HEK293 (cell line): ENCODE measurements around the gene FSIP1.

Experiments
- CTCF ChIA-PET: fragments of 350-600 bp; formaldehyde crosslinking; extraction: SDS; loops from one replicate; lab custom pipeline; 2021; ENCODE audit warnings: antibody characterized with exemption; lab: Yijun Ruan, JAX
- POLR2A ChIA-PET: fragments of 300-600 bp; formaldehyde crosslinking; extraction: SDS; loops from one replicate; lab custom pipeline; 2020; ENCODE audit warnings: antibody characterized with exemption, inconsistent platforms; lab: Yijun Ruan, JAX
- H3K27ac ChIP-seq: fragments of 200-500 bp; sonication (Bioruptor generic); 2 replicates; pipeline ENCODE4 v1.5.1; 2014; ENCODE audit warnings: low read depth, low read length, control low read depth, inconsistent platforms; ENCODE audit errors: extremely low read depth
- H3K36me3 ChIP-seq, 2 experiments: fragments of 200-500 bp in 1 of 2; sonication (Bioruptor generic) in 1 of 2; 1 replicate in 1 of 2; 2 replicates in 1 of 2; pipeline ENCODE4 v1.5.1; 2014 to 2017; ENCODE audit warnings: inconsistent platforms in 2 of 2, low read length in 2 of 2; ENCODE audit not compliant: control insufficient read depth in 2 of 2, insufficient read depth in 1 of 2
- H3K4me1 ChIP-seq: fragments of 200-500 bp; sonication (Bioruptor generic); 2 replicates; pipeline ENCODE4 v1.5.1; 2014; ENCODE audit warnings: mild to moderate bottlenecking, low read length, inconsistent platforms; ENCODE audit not compliant: control insufficient read depth, insufficient read depth
- H3K4me3 ChIP-seq: 2 replicates; pipeline ENCODE4 v1.5.1; 2011; ENCODE audit warnings: low read depth, mild to moderate bottlenecking, control low read depth, low read length, moderate library complexity
- H3K9me3 ChIP-seq: fragments of 200-500 bp; sonication (Bioruptor generic); 2 replicates; pipeline ENCODE4 v1.5.1; 2014; ENCODE audit warnings: low read depth, low read length, inconsistent platforms; ENCODE audit not compliant: control insufficient read depth, insufficient read depth
- ATF2 ChIP-seq: fragments of 450-650 bp; formaldehyde crosslinking; IDR thresholded peaks from 2 replicates; pipeline ENCODE4 v1.5.1; 2016; ENCODE audit warnings: missing biosample characterization, missing genetic modification characterization, low read depth
- BCL11A ChIP-seq: fragments of 450-650 bp; formaldehyde crosslinking; IDR thresholded peaks from 2 replicates; pipeline ENCODE4 v1.5.1; 2016; ENCODE audit warnings: low read depth, missing biosample characterization, missing genetic modification characterization
- KLF7 ChIP-seq: fragments of 450-650 bp; formaldehyde crosslinking; IDR thresholded peaks from 2 replicates; pipeline ENCODE4 v1.5.1; 2016; ENCODE audit warnings: missing biosample characterization, missing genetic modification characterization, borderline replicate concordance
- OSR2 ChIP-seq: fragments of 450-650 bp; formaldehyde crosslinking; IDR thresholded peaks from 2 replicates; pipeline ENCODE4 v1.5.1; 2016; ENCODE audit warnings: missing biosample characterization, missing genetic modification characterization
- ZBTB48 ChIP-seq: fragments of 450-650 bp; formaldehyde crosslinking; IDR thresholded peaks from 2 replicates; pipeline ENCODE4 v1.5.1; 2016; ENCODE audit warnings: missing biosample characterization, missing genetic modification characterization
- ZBTB7A ChIP-seq: fragments of 450-650 bp; formaldehyde crosslinking; IDR thresholded peaks from 2 replicates; pipeline ENCODE4 v1.5.1; 2016; ENCODE audit warnings: low read depth, missing biosample characterization, missing genetic modification characterization
- ZNF114 ChIP-seq: fragments of 450-650 bp; formaldehyde crosslinking; IDR thresholded peaks from 2 replicates; pipeline ENCODE4 v1.5.0; 2017; ENCODE audit warnings: missing biosample characterization, missing genetic modification characterization
- ZNF169 ChIP-seq: fragments of 450-650 bp; formaldehyde crosslinking; IDR thresholded peaks from 2 replicates; pipeline ENCODE4 v1.5.1; 2016; ENCODE audit warnings: missing biosample characterization, missing genetic modification characterization
- ZNF2 ChIP-seq: fragments of 450-650 bp; formaldehyde crosslinking; IDR thresholded peaks from 2 replicates; pipeline ENCODE4 v1.5.1; 2016; ENCODE audit warnings: missing biosample characterization, missing genetic modification characterization
- ZNF214 ChIP-seq: fragments of 450-650 bp; formaldehyde crosslinking; IDR thresholded peaks from 2 replicates; pipeline ENCODE4 v1.5.1; 2017; ENCODE audit warnings: missing biosample characterization, mild to moderate bottlenecking, missing genetic modification characterization, borderline replicate concordance
- ZNF311 ChIP-seq: fragments of 450-650 bp; formaldehyde crosslinking; IDR thresholded peaks from 2 replicates; pipeline ENCODE4 v1.5.1; 2017; ENCODE audit warnings: missing biosample characterization, missing genetic modification characterization, borderline replicate concordance
- ZNF341 ChIP-seq: fragments of 450-650 bp; formaldehyde crosslinking; IDR thresholded peaks from 2 replicates; pipeline ENCODE4; 2016; ENCODE audit warnings: low read depth, missing biosample characterization, missing genetic modification characterization
- ZNF350 ChIP-seq: fragments of 450-650 bp; formaldehyde crosslinking; IDR thresholded peaks from 2 replicates; pipeline ENCODE4 v1.5.0; 2017; ENCODE audit warnings: missing biosample characterization, mild to moderate bottlenecking, missing genetic modification characterization
- ZNF433 ChIP-seq: fragments of 450-650 bp; formaldehyde crosslinking; IDR thresholded peaks from 2 replicates; pipeline ENCODE4 v1.5.1; 2016; ENCODE audit warnings: missing biosample characterization, missing genetic modification characterization, low read depth
- ZNF473 ChIP-seq: fragments of 450-650 bp; formaldehyde crosslinking; IDR thresholded peaks from 2 replicates; pipeline ENCODE4 v1.5.1; 2017; ENCODE audit warnings: missing biosample characterization, missing genetic modification characterization
- ZNF529 ChIP-seq: fragments of 450-650 bp; formaldehyde crosslinking; IDR thresholded peaks from 2 replicates; pipeline ENCODE4 v1.5.1; 2017; ENCODE audit warnings: missing genetic modification characterization, missing biosample characterization; ENCODE audit not compliant: insufficient replicate concordance
- ZNF548 ChIP-seq: fragments of 450-650 bp; formaldehyde crosslinking; IDR thresholded peaks from 2 replicates; pipeline ENCODE4 v1.5.1; 2016; ENCODE audit warnings: missing biosample characterization, missing genetic modification characterization
- ZNF558 ChIP-seq: fragments of 450-650 bp; formaldehyde crosslinking; IDR thresholded peaks from 2 replicates; pipeline ENCODE4 v1.5.1; 2016; ENCODE audit warnings: missing biosample characterization, missing genetic modification characterization
- ZNF654 ChIP-seq: fragments of 450-650 bp; formaldehyde crosslinking; IDR thresholded peaks from 2 replicates; pipeline ENCODE4 v1.5.1; 2016; ENCODE audit warnings: low read depth, missing biosample characterization, missing genetic modification characterization
- ZNF658 ChIP-seq: fragments of 450-650 bp; formaldehyde crosslinking; IDR thresholded peaks from 2 replicates; pipeline ENCODE4; 2016; ENCODE audit warnings: missing biosample characterization, missing genetic modification characterization
- ZNF677 ChIP-seq: fragments of 450-650 bp; IDR thresholded peaks from 2 replicates; pipeline ENCODE4 v1.5.0; 2018; ENCODE audit warnings: missing biosample characterization, mild to moderate bottlenecking, missing genetic modification characterization, moderate library complexity
- ZNF768 ChIP-seq: fragments of 450-650 bp; formaldehyde crosslinking; IDR thresholded peaks from 2 replicates; pipeline ENCODE4 v1.5.1; 2018; ENCODE audit warnings: missing biosample characterization, mild to moderate bottlenecking, missing genetic modification characterization
- ZNF830 ChIP-seq: fragments of 450-650 bp; IDR thresholded peaks from 2 replicates; pipeline ENCODE4 v1.5.0; 2018; ENCODE audit warnings: missing biosample characterization, missing genetic modification characterization, low read depth, mild to moderate bottlenecking, moderate library complexity
- ZSCAN5A ChIP-seq: fragments of 450-650 bp; formaldehyde crosslinking; IDR thresholded peaks from 2 replicates; pipeline ENCODE4 v1.5.1; 2016; ENCODE audit warnings: missing biosample characterization, missing genetic modification characterization
- TF ChIP-seq, protein P1 (sequence below): fragments of 450-650 bp; formaldehyde crosslinking; IDR thresholded peaks from 2 replicates; pipeline ENCODE4 v1.5.1; 2017; ENCODE audit warnings: missing biosample characterization, missing genetic modification characterization
- TF ChIP-seq, protein P2 (sequence below): IDR thresholded peaks from 2 replicates; pipeline ENCODE4 v1.6.1; 2011; ENCODE audit warnings: mild to moderate bottlenecking, low read depth, low read length, borderline replicate concordance

FSIP1 gene

GRCh38 chr15:39616731-39617455 lies 165.7 kb downstream of the FSIP1 start (continued):
- TF ChIP-seq, protein P1, sequence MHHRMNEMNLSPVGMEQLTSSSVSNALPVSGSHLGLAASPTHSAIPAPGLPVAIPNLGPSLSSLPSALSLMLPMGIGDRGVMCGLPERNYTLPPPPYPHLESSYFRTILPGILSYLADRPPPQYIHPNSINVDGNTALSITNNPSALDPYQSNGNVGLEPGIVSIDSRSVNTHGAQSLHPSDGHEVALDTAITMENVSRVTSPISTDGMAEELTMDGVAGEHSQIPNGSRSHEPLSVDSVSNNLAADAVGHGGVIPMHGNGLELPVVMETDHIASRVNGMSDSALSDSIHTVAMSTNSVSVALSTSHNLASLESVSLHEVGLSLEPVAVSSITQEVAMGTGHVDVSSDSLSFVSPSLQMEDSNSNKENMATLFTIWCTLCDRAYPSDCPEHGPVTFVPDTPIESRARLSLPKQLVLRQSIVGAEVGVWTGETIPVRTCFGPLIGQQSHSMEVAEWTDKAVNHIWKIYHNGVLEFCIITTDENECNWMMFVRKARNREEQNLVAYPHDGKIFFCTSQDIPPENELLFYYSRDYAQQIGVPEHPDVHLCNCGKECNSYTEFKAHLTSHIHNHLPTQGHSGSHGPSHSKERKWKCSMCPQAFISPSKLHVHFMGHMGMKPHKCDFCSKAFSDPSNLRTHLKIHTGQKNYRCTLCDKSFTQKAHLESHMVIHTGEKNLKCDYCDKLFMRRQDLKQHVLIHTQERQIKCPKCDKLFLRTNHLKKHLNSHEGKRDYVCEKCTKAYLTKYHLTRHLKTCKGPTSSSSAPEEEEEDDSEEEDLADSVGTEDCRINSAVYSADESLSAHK (tag by site-specific recombination), result no peak

DNA sequence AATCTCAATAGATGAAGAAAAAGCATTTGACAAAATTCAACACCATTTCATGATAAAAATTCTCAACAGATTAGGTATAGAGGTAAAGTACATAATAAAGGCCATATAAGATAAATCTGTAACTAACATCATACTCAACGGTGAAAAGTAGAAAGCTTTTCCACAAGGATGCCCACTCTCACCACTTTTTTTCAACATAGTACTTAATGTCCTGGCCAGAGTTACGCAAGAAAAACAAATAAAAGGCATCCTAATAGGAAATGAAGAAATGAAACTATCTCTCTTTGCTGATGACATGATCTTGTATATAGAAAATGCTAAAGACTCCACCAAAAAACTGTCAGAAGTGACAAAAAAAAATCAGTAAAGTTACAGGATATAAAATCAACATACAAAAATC lies 168.8 kb downstream of the FSIP1 start:
- POLR2A ChIA-PET, result no interaction called here
- Histone ChIP-seq H3K27ac (no peak overlapping the region), H3K36me3 (no peaks in the 10 kb centered on the region), H3K4me1 (no peaks in the 10 kb centered on the region), H3K9me3 (no peaks in the 10 kb centered on the region), H3K4me3 (no peak overlapping the region)
- TF ChIP-seq BCL11A (tag by site-specific recombination) (no peak), ZNF658 (tag by site-specific recombination) (no peak), ZNF677 (tag by site-specific recombination) (no peak), ZNF654 (no peak), ZNF114 (tag by site-specific recombination) (no peak), ZNF529 (tag by site-specific recombination) (no peak), ZNF311 (tag by site-specific recombination) (no peak), ZNF2 (tag by site-specific recombination) (no peak), ZBTB7A (tag by site-specific recombination) (no peak), ZNF768 (tag by site-specific recombination) (no peak), ZBTB48 (tag by site-specific recombination) (no peak), ZNF350 (tag by site-specific recombination) (no peak), ZNF341 (tag by site-specific recombination) (no peak), ZNF433 (no peak), ZNF169 (tag by site-specific recombination) (no peak), ZNF214 (no peak), KLF7 (tag by site-specific recombination) (no peak), ZSCAN5A (tag by site-specific recombination) (no peak)
- TF ChIP-seq, protein P2, sequence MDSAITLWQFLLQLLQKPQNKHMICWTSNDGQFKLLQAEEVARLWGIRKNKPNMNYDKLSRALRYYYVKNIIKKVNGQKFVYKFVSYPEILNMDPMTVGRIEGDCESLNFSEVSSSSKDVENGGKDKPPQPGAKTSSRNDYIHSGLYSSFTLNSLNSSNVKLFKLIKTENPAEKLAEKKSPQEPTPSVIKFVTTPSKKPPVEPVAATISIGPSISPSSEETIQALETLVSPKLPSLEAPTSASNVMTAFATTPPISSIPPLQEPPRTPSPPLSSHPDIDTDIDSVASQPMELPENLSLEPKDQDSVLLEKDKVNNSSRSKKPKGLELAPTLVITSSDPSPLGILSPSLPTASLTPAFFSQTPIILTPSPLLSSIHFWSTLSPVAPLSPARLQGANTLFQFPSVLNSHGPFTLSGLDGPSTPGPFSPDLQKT, result no peak
- CTCF ChIA-PET, result no interaction called here

- no peaks in the 10 kb centered on the region for H3K4me1 ChIP-seq
- no peak overlapping the region for H3K27ac ChIP-seq
- CTCF ChIA-PET, result no interaction called here
- H3K36me3 ChIP-seq, result no peaks in the 10 kb centered on the region
- TF ChIP-seq OSR2, result no peak
- no peak for TF ChIP-seq ZNF558 (tag by site-specific recombination)
- TF ChIP-seq ZNF473 (tag by site-specific recombination), result no peak
- TF ChIP-seq ATF2 (tag by site-specific recombination), result no peak
- no peak for TF ChIP-seq ZNF548
- TF ChIP-seq ZNF830 (tag by site-specific recombination), result no peak
- TF ChIP-seq, all 188 proteins: peak for 0
- Histone ChIP-seq H3K4me3 (no peak overlapping the region), H3K9me3 (no peaks in the 10 kb centered on the region)
- POLR2A ChIA-PET, result no interaction called here
Measured at GRCh38 chr15:39613271-39613670, 169.4 kb downstream of the FSIP1 start.
